ENCODE results near the gene COP1. TPM values are rescaled to one million over a fixed set of nuclear protein-coding genes. Genes with fewer than 3 reads are reported as not detected.
"Not testable (repeated sequence)": the region's sequence is repeated elsewhere in the genome, so short reads cannot be mapped to it uniquely, and the experiment has no call there.

COP1 gene
- polyA plus RNA-seq (ENCODE audit: insufficient read length in 12 of 12), result 10 to 100 TPM in 11 of 12 donors, not detected in 1; 21.9 to 45.4 (median 41.0) TPM
- long read RNA-seq, donor 1, transcript COP1-208 (2 exons, 450 nt), result major isoform, 7 of 20 reads
- long read RNA-seq, donor 1, partial matches to known transcripts, result 9 of 20 reads
- long read RNA-seq, donor 1, other reads (novel, unspliced or antisense), result 0 of 20 reads
- long read RNA-seq, donor 2, transcript COP1-204 (20 exons, 3,033 nt), result major isoform, 6 of 14 reads
- long read RNA-seq, donor 2, partial matches to known transcripts, result 6 of 14 reads
- long read RNA-seq, donor 2, other reads (novel, unspliced or antisense), result 0 of 14 reads
- long read RNA-seq, donor 3, transcript COP1-208 (2 exons, 450 nt), result major isoform, 5 of 15 reads
- long read RNA-seq, donor 3, partial matches to known transcripts, result 5 of 15 reads
- long read RNA-seq, donor 3, other reads (novel, unspliced or antisense), result 0 of 15 reads
- long read RNA-seq, donor 4, partial matches to known transcripts, result 0 of 3 reads
- long read RNA-seq, donor 4, other reads (novel, unspliced or antisense), result 0 of 3 reads
- long read RNA-seq, donor 5, partial matches to known transcripts, result 7 of 12 reads
- long read RNA-seq, donor 5, other reads (novel, unspliced or antisense), result 0 of 12 reads
- long read RNA-seq, donor 6, partial matches to known transcripts, result 0 of 5 reads
- long read RNA-seq, donor 6, other reads (novel, unspliced or antisense), result 0 of 5 reads
- long read RNA-seq, donor 7, partial matches to known transcripts, result 0 of 3 reads
- long read RNA-seq, donor 7, other reads (novel, unspliced or antisense), result 0 of 3 reads
- long read RNA-seq, donor 8, transcript COP1-204 (20 exons, 3,033 nt), result major isoform, 5 of 19 reads
- long read RNA-seq, donor 8, partial matches to known transcripts, result 9 of 19 reads
- long read RNA-seq, donor 8, other reads (novel, unspliced or antisense), result 0 of 19 reads
- long read RNA-seq, donor 9, partial matches to known transcripts, result 0 of 2 reads
- long read RNA-seq, donor 9, other reads (novel, unspliced or antisense), result 0 of 2 reads
- long read RNA-seq, donor 10, transcript COP1-208 (2 exons, 450 nt), result major isoform, 7 of 7 reads
- long read RNA-seq, donor 10, partial matches to known transcripts, result 0 of 7 reads
- long read RNA-seq, donor 10, other reads (novel, unspliced or antisense), result 0 of 7 reads
- long read RNA-seq, donor 11, transcript COP1-208 (2 exons, 450 nt), result major isoform, 8 of 18 reads
- long read RNA-seq, donor 11, partial matches to known transcripts, result 8 of 18 reads
- long read RNA-seq, donor 11, other reads (novel, unspliced or antisense), result 0 of 18 reads

- DNase-seq, result peak; percentile 99
Measured at GRCh38 chr1:176206961-176207902, at the start of gene COP1. COP1 (minus strand) TSS chr1:176207286; CDS start chr1:176206978, 308 bp downstream.

- DNase-seq, result no peak
Measured at GRCh38 chr1:176252191-176252590, 45.1 kb upstream of the COP1 start.

GRCh38 chr1:176244851-176245250 is 37.8 kb upstream of the COP1 start:
- DNase-seq, result no peak

- no peak for DNase-seq
Measured at GRCh38 chr1:176243746-176244145, 36.7 kb upstream of the COP1 start.

- DNase-seq, result no peak
Measured at GRCh38 chr1:176241385-176242015, 34.4 kb upstream of the COP1 start.

- not testable (repeated sequence) for DNase-seq
Measured at GRCh38 chr1:176233657-176234056, 26.6 kb upstream of the COP1 start.

- DNase-seq, result no peak
Measured at GRCh38 chr1:176227579-176227978, 20.5 kb upstream of the COP1 start.

- no peak for DNase-seq
Measured at GRCh38 chr1:176225911-176226310, 18.8 kb upstream of the COP1 start.

GRCh38 chr1:176225479-176225875 is 18.4 kb upstream of the COP1 start:
- no peak for DNase-seq

GRCh38 chr1:176222196-176222595 is 15.1 kb upstream of the COP1 start:
- DNase-seq, result no peak

GRCh38 chr1:176220100-176220689 is 13.1 kb upstream of the COP1 start:
- no peak for DNase-seq

GRCh38 chr1:176217461-176218099 is 10.5 kb upstream of the COP1 start:
- no peak for DNase-seq

- DNase-seq, result no peak
Measured at GRCh38 chr1:176216031-176216430, 8.9 kb upstream of the COP1 start.

- DNase-seq, result no peak
Measured at GRCh38 chr1:176211396-176212165, 4.5 kb upstream of the COP1 start.

GRCh38 chr1:176208034-176208433 is 948 bp upstream of the COP1 start:
- DNase-seq, result no peak

- DNase-seq, result peak; percentile 47
Measured at GRCh38 chr1:176206006-176206960, 803 bp downstream of the COP1 start.

GRCh38 chr1:176205332-176205914 is 1.7 kb downstream of the COP1 start:
- no peak for DNase-seq
